GM12878 (cell line): ENCODE measurements around the gene THAP11. TPM values are rescaled to one million over a fixed set of nuclear protein-coding genes. Genes with fewer than 3 reads are reported as not detected.

ENCODE experiments used
- ASH2L ChIP-seq: fragments of 300-600, 200-600 bp; sonication (generic); IDR thresholded peaks from 2 replicates; pipeline ENCODE4 v1.6.1; 2017; ENCODE audit warnings: low read depth, mild to moderate bottlenecking, borderline replicate concordance
- MYC ChIP-seq: IDR thresholded peaks from 2 replicates; pipeline ENCODE4 v1.6.1; 2011; ENCODE audit warnings: mild to moderate bottlenecking, low read length, moderate library complexity, inconsistent platforms; ENCODE audit not compliant: insufficient read depth, insufficient replicate concordance, insufficient read length, severe bottlenecking
- TCF3 ChIP-seq: IDR thresholded peaks from 2 replicates; pipeline ENCODE4 v1.6.1; 2012; ENCODE audit warnings: low read depth, mild to moderate bottlenecking, low read length, borderline replicate concordance; ENCODE audit not compliant: insufficient read depth
- polyA plus RNA-seq, 11 experiments: library from polyadenylated mRNA; depleted of rRNA in 4 of 11; unstranded in 6 of 11; stranded (reverse) in 5 of 11; fragments of >200 nt; fragmentation: Nextera tagmentation in 4 of 11; fragmentation: Illumina TruSeq in 1 of 11; extraction: Ambion mirVana in 4 of 11; extraction: Trizol in 1 of 11; gene quantifications; 1 replicate in 1 of 11; 2 replicates in 10 of 11; pipeline versions ENCODE4 v1.2.1 to v1.2.3, GENCODE V29; 2011 to 2016; ENCODE audit warnings: inconsistent platforms in 2 of 11, missing spikeins in 2 of 11, low read depth in 1 of 11
- total RNA-seq, 4 experiments: library from RNA; depleted of rRNA in 3 of 4; stranded (reverse); fragments of >200 nt in 3 of 4; fragmentation: Illumina TruSeq in 1 of 4; extraction: Trizol in 1 of 4; gene quantifications; 2 replicates each; pipeline versions ENCODE4 v1.2.1 to v1.2.3, GENCODE V29; 2013 to 2021
- TF ChIP-seq, protein P1 (sequence below): fragments of 450-650 bp; conservative IDR thresholded peaks from 2 replicates; pipeline ENCODE4 v1.6.1; 2017; ENCODE audit warnings: mild to moderate bottlenecking, moderate library complexity
- TF ChIP-seq, protein P2 (sequence below): IDR thresholded peaks from 2 replicates; pipeline ENCODE4 v1.6.1; 2012; ENCODE audit warnings: low read length, inconsistent platforms
- TF ChIP-seq, protein P3 (sequence below): fragments of 450-650 bp; IDR thresholded peaks from 2 replicates; pipeline ENCODE4 v1.6.1; 2018; ENCODE audit warnings: mild to moderate bottlenecking, low read depth, moderate library complexity; ENCODE audit not compliant: partially characterized antibody

The THAP11 gene
- total and polyA plus RNA-seq, 10 of the 15 experiments (the other 5 are each of a cell fraction or from before 2014, with no cell fraction given): 2.5 to 36.7 (median 21.4) TPM

DNA sequence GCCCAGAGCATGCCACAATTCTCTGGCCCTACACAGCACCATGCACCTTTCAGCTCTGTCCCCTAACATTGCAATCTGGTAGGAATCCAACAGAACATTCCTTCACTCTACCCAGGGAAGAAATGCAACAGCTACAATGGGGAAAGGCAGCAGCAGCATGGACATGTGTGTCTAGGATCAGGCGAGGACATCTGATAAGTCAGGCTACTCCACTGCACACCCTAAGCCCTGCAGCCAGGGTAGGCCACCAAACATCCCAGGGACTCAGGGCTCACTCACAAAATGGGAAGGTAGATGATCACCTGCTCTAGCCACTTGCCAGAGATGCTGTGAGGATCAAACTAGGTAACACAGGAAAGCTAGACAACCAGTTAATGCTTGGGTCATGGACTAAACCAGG, 40.9 kb upstream of the THAP11 start (continued):
- TF ChIP-seq, protein P1, sequence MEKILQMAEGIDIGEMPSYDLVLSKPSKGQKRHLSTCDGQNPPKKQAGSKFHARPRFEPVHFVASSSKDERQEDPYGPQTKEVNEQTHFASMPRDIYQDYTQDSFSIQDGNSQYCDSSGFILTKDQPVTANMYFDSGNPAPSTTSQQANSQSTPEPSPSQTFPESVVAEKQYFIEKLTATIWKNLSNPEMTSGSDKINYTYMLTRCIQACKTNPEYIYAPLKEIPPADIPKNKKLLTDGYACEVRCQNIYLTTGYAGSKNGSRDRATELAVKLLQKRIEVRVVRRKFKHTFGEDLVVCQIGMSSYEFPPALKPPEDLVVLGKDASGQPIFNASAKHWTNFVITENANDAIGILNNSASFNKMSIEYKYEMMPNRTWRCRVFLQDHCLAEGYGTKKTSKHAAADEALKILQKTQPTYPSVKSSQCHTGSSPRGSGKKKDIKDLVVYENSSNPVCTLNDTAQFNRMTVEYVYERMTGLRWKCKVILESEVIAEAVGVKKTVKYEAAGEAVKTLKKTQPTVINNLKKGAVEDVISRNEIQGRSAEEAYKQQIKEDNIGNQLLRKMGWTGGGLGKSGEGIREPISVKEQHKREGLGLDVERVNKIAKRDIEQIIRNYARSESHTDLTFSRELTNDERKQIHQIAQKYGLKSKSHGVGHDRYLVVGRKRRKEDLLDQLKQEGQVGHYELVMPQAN: no peak
- TF ChIP-seq MYC: no peak
- TF ChIP-seq, protein P2, sequence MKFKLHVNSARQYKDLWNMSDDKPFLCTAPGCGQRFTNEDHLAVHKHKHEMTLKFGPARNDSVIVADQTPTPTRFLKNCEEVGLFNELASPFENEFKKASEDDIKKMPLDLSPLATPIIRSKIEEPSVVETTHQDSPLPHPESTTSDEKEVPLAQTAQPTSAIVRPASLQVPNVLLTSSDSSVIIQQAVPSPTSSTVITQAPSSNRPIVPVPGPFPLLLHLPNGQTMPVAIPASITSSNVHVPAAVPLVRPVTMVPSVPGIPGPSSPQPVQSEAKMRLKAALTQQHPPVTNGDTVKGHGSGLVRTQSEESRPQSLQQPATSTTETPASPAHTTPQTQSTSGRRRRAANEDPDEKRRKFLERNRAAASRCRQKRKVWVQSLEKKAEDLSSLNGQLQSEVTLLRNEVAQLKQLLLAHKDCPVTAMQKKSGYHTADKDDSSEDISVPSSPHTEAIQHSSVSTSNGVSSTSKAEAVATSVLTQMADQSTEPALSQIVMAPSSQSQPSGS: no peak
- no peak for TF ChIP-seq TCF3
- TF ChIP-seq, protein P3, sequence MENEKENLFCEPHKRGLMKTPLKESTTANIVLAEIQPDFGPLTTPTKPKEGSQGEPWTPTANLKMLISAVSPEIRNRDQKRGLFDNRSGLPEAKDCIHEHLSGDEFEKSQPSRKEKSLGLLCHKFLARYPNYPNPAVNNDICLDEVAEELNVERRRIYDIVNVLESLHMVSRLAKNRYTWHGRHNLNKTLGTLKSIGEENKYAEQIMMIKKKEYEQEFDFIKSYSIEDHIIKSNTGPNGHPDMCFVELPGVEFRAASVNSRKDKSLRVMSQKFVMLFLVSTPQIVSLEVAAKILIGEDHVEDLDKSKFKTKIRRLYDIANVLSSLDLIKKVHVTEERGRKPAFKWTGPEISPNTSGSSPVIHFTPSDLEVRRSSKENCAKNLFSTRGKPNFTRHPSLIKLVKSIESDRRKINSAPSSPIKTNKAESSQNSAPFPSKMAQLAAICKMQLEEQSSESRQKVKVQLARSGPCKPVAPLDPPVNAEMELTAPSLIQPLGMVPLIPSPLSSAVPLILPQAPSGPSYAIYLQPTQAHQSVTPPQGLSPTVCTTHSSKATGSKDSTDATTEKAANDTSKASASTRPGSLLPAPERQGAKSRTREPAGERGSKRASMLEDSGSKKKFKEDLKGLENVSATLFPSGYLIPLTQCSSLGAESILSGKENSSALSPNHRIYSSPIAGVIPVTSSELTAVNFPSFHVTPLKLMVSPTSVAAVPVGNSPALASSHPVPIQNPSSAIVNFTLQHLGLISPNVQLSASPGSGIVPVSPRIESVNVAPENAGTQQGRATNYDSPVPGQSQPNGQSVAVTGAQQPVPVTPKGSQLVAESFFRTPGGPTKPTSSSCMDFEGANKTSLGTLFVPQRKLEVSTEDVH: no peak
- no peak for TF ChIP-seq ASH2L
